TTC549 (cell line): ENCODE data around the gene C11orf24.

ENCODE experiments used
- FAIRE-seq: peaks from 2 replicates; lab custom pipeline; 2012; peaks lifted over from hg19 to GRCh38; lab: Jason Lieb, UNC

The C11orf24 gene

GRCh38 chr11:68270196-68271022 is 1.4 kb downstream of the C11orf24 start:
- no peak for FAIRE-seq

- FAIRE-seq: no peak
These were observed 2.2 kb downstream of the C11orf24 start for GRCh38 chr11:68269414-68270081.

- FAIRE-seq: no peak
These were observed 3.9 kb downstream of the C11orf24 start for GRCh38 chr11:68267881-68268240.

- FAIRE-seq: no peak
These were observed 4.6 kb downstream of the C11orf24 start for GRCh38 chr11:68266936-68267880.

- FAIRE-seq: no peak
These were observed 5.5 kb downstream of the C11orf24 start for GRCh38 chr11:68266121-68266891.

GRCh38 chr11:68264741-68265540 is 6.8 kb downstream of the C11orf24 start:
- no peak for FAIRE-seq

GRCh38 chr11:68264244-68264643 is 7.5 kb downstream of the C11orf24 start:
- FAIRE-seq: no peak

GRCh38 chr11:68263444-68264035 is 8.2 kb downstream of the C11orf24 start:
- no peak for FAIRE-seq

- no peak for FAIRE-seq
These were observed 9.3 kb downstream of the C11orf24 start for GRCh38 chr11:68262544-68262827.

GRCh38 chr11:68261749-68262543 is 9.8 kb downstream of the C11orf24 start:
- no peak for FAIRE-seq

- FAIRE-seq: no peak
These were observed 10.8 kb downstream of the C11orf24 start for GRCh38 chr11:68261006-68261405.

GRCh38 chr11:68260484-68260883 is 11.3 kb downstream of the C11orf24 start:
- FAIRE-seq: no peak

- FAIRE-seq: no peak
These were observed 12.4 kb downstream of the C11orf24 start for GRCh38 chr11:68259122-68259959.

GRCh38 chr11:68258363-68258765 is 13.4 kb downstream of the C11orf24 start:
- FAIRE-seq: no peak

- FAIRE-seq: no peak
These were observed 14.1 kb downstream of the C11orf24 start for GRCh38 chr11:68257477-68258362.

- FAIRE-seq: no peak
These were observed 15.4 kb downstream of the C11orf24 start for GRCh38 chr11:68256331-68256741.

- no peak for FAIRE-seq
These were observed 16.2 kb downstream of the C11orf24 start for GRCh38 chr11:68255526-68255925.

GRCh38 chr11:68254421-68254820 is 17.4 kb downstream of the C11orf24 start:
- FAIRE-seq: no peak
